ENCODE results near the gene ZMYM1.
"Not testable (repeated sequence)": the region's sequence is repeated elsewhere in the genome, so short reads cannot be mapped to it uniquely, and the experiment has no call there.

- TF ChIP-seq KDM4A (IDR thresholded peaks at IDR 0.05; ENCODE audit: low read depth, low read length, severe bottlenecking); CTCF (IDR thresholded peaks at IDR 0.05; ENCODE audit: control extremely low read depth in 1 of 3, insufficient read depth in 1 of 3, low read depth in 1 of 3, low read length in 3 of 3): not testable (repeated sequence)
Measured at GRCh38 chr1:35058321-35058720, 20.9 kb upstream of the ZMYM1 start.
